Measurements from ENCODE around the gene NEXMIF. TPM values are rescaled to one million over a fixed set of nuclear protein-coding genes. Genes with fewer than 3 reads are reported as not detected.

Gene NEXMIF
- under 0.01 TPM in 1 of 2 replicates, not detected in the other for total RNA-seq

GRCh38 chrX:74925225-74926088 is at the start of gene NEXMIF:
NEXMIF (minus strand) TSS chrX:74925452.

Other genes starting within 250 kb of the NEXMIF start
- 31.7 and 36.7 TPM in 2 replicates for gene ABCB7, start 230.8 kb upstream of the NEXMIF start, total RNA-seq